GM23248 (cell line): Measurements from ENCODE around the gene TFEB.

ENCODE experiments used
- EZH2 ChIP-seq: fragments of 200-600 bp; sonication (generic); IDR thresholded peaks from 2 replicates; pipeline ENCODE4 v1.6.1; 2018; ENCODE audit warnings: antibody characterized with exemption, mild to moderate bottlenecking; ENCODE audit not compliant: insufficient read depth, poor library complexity, severe bottlenecking
- EZH2phosphoT487 ChIP-seq: fragments of 200-600 bp; sonication (generic); IDR thresholded peaks from 2 replicates; pipeline ENCODE4 v1.6.1; 2018; ENCODE audit warnings: antibody characterized with exemption, moderate library complexity, mild to moderate bottlenecking, low read depth; ENCODE audit not compliant: insufficient read depth

GRCh38 chr6:41707565-41708200 is 27.7 kb downstream of the TFEB start:
- TF ChIP-seq EZH2 (no peak), EZH2phosphoT487 (no peak)
